ENCODE measurements around the gene C16orf87. TPM values are rescaled to one million over a fixed set of nuclear protein-coding genes. Genes with fewer than 3 reads are reported as not detected.

The C16orf87 gene
- total and polyA plus RNA-seq, 9 of the 15 experiments (the other 6 are each of a cell fraction or from before 2014, with no cell fraction given), result 7.8 to 16.7 (median 10.5) TPM

DNA sequence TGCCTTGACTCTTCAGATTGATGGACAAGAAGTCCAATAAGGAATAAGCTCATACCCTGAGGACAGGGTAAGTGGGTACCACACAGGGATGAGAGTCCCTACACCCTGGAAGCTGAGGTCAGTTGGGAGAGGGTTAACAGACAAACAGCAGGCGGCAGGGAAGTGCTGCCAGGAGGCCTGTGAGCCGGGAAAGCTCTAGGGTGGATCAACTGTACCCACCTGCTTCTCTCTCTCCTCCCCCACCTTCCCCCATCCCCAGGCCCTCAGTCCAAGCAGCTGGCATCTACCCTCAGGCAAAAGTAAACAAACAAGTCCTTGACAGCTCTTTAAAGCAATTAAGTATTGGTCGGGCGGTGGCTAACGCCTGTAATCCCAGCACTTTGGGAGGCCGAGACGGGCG, 62.2 kb downstream of the C16orf87 start:
- no peak for TF ChIP-seq ZNF121 (CRISPR knock-in tag; conservative IDR thresholded peaks at IDR 0.05)
- TF ChIP-seq ELF1 (tag; IDR thresholded peaks at IDR 0.05), result no peak
- TF ChIP-seq POLR2AphosphoS5 (IDR thresholded peaks at IDR 0.05; ENCODE audit: control insufficient read depth, insufficient read depth, low read depth, low read length), result no peak
- TF ChIP-seq FUS (optimal IDR thresholded peaks at IDR 0.05; ENCODE audit: low read depth, low read length), result no peak
- TF ChIP-seq ZBTB1 (CRISPR knock-in tag; IDR thresholded peaks at IDR 0.05; ENCODE audit: borderline replicate concordance, low read depth), result no peak
- TF ChIP-seq ESRRA (IDR thresholded peaks at IDR 0.05; ENCODE audit: borderline replicate concordance, low read depth), result no peak
- no peak for TF ChIP-seq FOS (IDR thresholded peaks at IDR 0.05; ENCODE audit: extremely low read depth, insufficient read length)
- no peak for TF ChIP-seq ZNF445 (CRISPR knock-in tag; IDR thresholded peaks at IDR 0.05; ENCODE audit: low read depth)
- no peak for TF ChIP-seq MED1 (CRISPR knock-in tag; IDR thresholded peaks at IDR 0.05; ENCODE audit: borderline replicate concordance)
- no peak for TF ChIP-seq RBM22 (IDR thresholded peaks at IDR 0.05; ENCODE audit: low read depth, low read length, poor library complexity, severe bottlenecking)
- TF ChIP-seq, protein P1, sequence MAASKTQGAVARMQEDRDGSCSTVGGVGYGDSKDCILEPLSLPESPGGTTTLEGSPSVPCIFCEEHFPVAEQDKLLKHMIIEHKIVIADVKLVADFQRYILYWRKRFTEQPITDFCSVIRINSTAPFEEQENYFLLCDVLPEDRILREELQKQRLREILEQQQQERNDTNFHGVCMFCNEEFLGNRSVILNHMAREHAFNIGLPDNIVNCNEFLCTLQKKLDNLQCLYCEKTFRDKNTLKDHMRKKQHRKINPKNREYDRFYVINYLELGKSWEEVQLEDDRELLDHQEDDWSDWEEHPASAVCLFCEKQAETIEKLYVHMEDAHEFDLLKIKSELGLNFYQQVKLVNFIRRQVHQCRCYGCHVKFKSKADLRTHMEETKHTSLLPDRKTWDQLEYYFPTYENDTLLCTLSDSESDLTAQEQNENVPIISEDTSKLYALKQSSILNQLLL (CRISPR knock-in tag; IDR thresholded peaks at IDR 0.05; ENCODE audit: borderline replicate concordance), result no peak
- no peak for TF ChIP-seq KDM4B (IDR thresholded peaks at IDR 0.05; ENCODE audit: borderline replicate concordance in 2 of 2, low read depth in 1 of 2)
- no peak for TF ChIP-seq IFI16 (CRISPR knock-in tag; IDR thresholded peaks at IDR 0.05)
- TF ChIP-seq SMARCC2 (IDR thresholded peaks at IDR 0.05; ENCODE audit: low read depth), result no peak
- no peak for TF ChIP-seq KLF16 (IDR thresholded peaks at IDR 0.05)
- TF ChIP-seq, protein P2, sequence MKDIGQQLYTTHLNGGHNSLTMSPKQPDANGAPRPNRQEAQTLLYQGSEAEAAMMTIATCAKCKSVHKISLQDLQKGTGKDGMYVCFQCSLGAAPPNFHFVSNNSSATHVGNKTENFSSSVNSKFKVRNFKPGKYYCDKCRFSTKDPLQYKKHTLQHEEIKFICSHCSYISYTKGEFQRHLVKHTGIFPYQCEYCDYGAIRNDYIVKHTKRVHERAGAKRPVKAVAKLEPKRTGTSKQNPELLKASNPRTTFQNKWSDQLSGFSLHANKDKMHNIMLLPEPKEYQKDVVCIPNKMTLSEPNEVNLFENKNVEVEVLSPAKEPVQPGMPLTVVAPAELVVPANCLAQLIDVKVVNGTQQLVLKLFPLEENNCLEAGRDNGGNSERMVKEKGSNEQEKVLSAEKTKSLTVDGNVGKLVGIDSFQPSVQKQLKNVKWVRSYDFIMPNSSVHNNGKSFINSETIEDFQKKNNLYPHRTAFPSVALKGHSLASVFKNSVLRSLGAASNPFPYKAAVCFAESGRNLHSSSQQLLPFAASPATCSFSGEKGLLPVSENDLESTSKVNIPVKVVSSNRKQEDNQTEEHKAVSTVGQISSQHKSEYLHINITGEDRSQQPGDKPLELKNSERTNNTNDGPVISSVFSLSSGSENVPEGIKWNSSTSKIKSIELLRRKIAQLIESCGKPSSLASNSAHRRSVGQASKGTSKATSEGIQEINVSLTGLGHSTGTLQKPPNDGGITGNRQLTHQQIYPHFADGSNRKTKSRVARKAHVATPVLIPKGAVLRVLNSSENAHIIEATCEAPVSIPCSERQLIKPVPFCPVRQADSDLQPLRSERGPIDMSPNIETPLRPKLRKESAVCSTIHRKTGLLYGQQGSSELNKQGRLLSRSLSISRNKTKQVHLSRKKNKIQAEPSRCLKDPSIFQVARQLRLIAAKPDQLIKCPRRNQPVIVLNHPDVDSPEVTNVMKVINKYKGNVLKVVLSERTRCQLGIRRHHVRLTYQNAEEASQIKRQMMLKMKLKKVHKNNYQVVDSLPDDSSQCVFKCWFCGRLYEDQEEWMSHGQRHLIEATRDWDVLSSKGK (CRISPR knock-in tag; IDR thresholded peaks at IDR 0.05), result no peak
- no peak overlapping the region for H2AFZ ChIP-seq (ENCODE audit: low read depth, low read length)
- ATAC-seq (no peak), FAIRE-seq (no peak), DNase-seq (ENCODE audit: extremely low read depth in 1 of 4, low spot score in 3 of 4) (no peak)
- H3K9me1 ChIP-seq (ENCODE audit: control insufficient read depth, insufficient read depth, low read length), result no peaks in the 10 kb centered on the region
- WGBS (ENCODE audit: insufficient coverage, low coverage, missing lambda C conversion rate), result 48% methylated on average over 4 of the region's 8 CpGs
- H3K4me1 ChIP-seq (replicated peaks in 1 of 2; ENCODE audit: control insufficient read depth in 2 of 2, insufficient read depth in 2 of 2, low read length in 2 of 2), result no peaks in the 10 kb centered on the region; a peak in 1 of 5 replicates
- ChIA-PET POLR2A (interaction anchor here (0.8 kb wide), 1 partner anchor 21 kb away, joined by 3 read pairs; no protein-coding TSS in a partner anchor), CTCF (ENCODE audit: low intra/inter-chr PET ratio) (no interaction called here)
- H3K79me2 ChIP-seq (ENCODE audit: control insufficient read depth, insufficient read depth, low read length), result no peaks in the 10 kb centered on the region
- H3K4me3 ChIP-seq, result no peak overlapping the region
- H3K9ac ChIP-seq (ENCODE audit: insufficient read depth in 1 of 2, low read depth in 2 of 2, low read length in 2 of 2), result no peak overlapping the region
- H3K4me2 ChIP-seq (ENCODE audit: insufficient read depth, low read length), result no peak overlapping the region
- intact Hi-C loops (cut with micrococcal nuclease), result no loop called here
- H4K20me1 ChIP-seq (replicated peaks; ENCODE audit: control insufficient read depth, insufficient read depth, low read length), result no peaks in the 10 kb centered on the region
- in situ Hi-C loops (cut with MboI), result no loop called here
- no peak overlapping the region for H3K27ac ChIP-seq (ENCODE audit: extremely low read depth, low read depth, low read length)
- no peaks in the 10 kb centered on the region for H3K27me3 ChIP-seq (ENCODE audit: control insufficient read depth in 2 of 2, insufficient read depth in 2 of 2, low read length in 2 of 2)
- H3K36me3 ChIP-seq (ENCODE audit: control insufficient read depth, insufficient read depth, low read length), result no peaks in the 10 kb centered on the region
- no peaks in the 10 kb centered on the region for H3K9me3 ChIP-seq (replicated peaks; ENCODE audit: control insufficient read depth, insufficient read depth, low read depth, low read length)
- BruUV-seq (replicated peaks), result no TSS peak
